Mucosa of stomach (tissue), 1 donor: ENCODE measurements around the gene BRD7.

Experiments used
- H3K27me3 ChIP-seq: one replicate; pipeline ENCODE4 v1.7.0; 2013; ENCODE audit warnings: mild to moderate bottlenecking, low read length; ENCODE audit not compliant: control insufficient read depth, insufficient read depth
- H3K36me3 ChIP-seq: one replicate; pipeline ENCODE4 v1.7.0; 2013; ENCODE audit warnings: low read length; ENCODE audit not compliant: control insufficient read depth, insufficient read depth
- H3K4me1 ChIP-seq: one replicate; pipeline ENCODE4 v1.7.0; 2013; ENCODE audit warnings: mild to moderate bottlenecking, low read length; ENCODE audit not compliant: control insufficient read depth, insufficient read depth
- H3K4me3 ChIP-seq: one replicate; pipeline ENCODE4 v1.7.0; 2013; ENCODE audit warnings: low read length
- H3K9ac ChIP-seq: one replicate; pipeline ENCODE4 v1.7.0; 2013; ENCODE audit warnings: mild to moderate bottlenecking, low read length, moderate library complexity
- H3K9me3 ChIP-seq: one replicate; pipeline ENCODE4 v1.7.0; 2013; ENCODE audit warnings: mild to moderate bottlenecking, low read length, moderate library complexity; ENCODE audit not compliant: control insufficient read depth
- donor health status: Pancreatic carcinoma.

Gene BRD7

DNA sequence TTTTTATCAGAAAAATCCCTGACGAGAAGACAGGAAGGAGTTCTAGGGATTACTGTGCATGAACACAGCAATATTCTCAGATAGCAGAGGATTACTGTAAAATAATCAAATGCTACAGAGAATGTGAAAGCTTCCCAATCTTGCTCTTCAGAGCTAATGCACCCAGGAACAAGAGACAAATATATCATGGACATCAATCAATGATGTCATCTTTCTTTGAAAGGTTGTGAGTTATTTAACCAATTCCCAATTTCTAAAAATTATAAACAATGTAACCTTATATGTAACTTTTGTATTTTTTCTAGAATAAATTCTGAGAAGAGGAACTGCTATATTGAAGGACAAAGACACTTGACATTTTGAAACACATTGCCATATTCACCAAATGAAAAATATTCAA lies 46.5 kb downstream of the BRD7 start:
- Histone ChIP-seq H3K36me3 (peaks cover 7% of the 10 kb centered on the region), H3K4me3 (no peak overlapping the region), H3K27me3 (no peaks in the 10 kb centered on the region), H3K9me3 (no peaks in the 10 kb centered on the region), H3K4me1 (no peaks in the 10 kb centered on the region), H3K9ac (no peak overlapping the region)

DNA sequence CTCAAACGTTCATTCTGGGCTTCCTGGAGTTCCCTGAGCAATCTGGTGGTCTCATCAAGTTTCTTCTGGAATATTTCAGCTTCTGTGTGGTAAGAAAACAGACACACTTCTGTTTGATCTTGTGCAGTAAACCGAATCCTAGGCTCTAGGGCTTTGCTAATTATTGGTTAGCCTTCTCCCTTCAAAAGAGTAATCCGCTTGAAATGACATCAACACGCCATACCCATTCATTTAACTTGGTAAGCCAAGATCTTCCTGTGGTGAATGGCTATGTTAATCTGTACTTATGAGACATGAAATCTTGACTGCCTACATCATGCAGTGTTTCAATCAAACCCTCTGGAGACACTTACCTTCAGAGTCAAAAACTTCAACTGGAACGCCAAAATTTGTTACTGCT lies 48.5 kb downstream of the BRD7 start:
- Histone ChIP-seq H3K9ac (no peak overlapping the region), H3K27me3 (no peaks in the 10 kb centered on the region), H3K4me3 (no peak overlapping the region), H3K36me3 (peaks cover 12% of the 10 kb centered on the region), H3K4me1 (no peaks in the 10 kb centered on the region), H3K9me3 (no peaks in the 10 kb centered on the region)

DNA sequence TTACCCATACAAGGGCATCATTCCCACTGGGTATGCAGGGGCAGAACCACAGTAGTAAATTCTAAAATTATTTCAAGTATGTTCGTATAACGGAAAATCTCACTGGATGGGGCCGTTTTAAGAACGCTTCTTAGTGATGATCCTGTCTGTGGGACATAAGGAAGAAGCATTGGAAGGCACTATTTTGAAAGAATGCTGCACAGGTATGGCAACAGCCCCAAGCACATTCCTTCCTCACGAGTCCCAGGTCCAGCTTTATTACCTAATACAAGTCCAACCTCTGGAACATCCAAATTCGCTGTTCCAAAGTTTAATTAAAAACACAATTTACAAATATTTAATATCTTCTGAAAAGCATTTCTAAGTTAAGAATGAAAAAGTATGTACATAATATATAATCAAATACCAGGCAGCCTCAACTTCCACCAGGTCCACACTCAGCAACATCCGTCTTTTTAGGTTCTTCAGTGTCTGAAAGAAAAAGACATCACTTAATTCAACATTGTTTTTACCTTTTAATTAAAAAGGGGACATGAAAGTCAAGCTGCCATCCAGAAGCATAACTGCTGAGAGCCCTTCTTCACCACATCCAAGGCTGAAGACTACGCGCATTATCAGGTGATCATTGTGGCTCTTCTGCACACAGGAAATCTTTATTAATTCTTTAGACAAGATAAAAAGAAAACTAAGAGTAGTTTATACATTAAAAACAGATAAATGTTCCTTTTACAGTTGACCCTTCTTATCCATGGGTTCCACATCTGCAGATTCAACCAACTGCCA lies 49.8 kb downstream of the BRD7 start:
- no peaks in the 10 kb centered on the region for H3K4me1 ChIP-seq
- no peaks in the 10 kb centered on the region for H3K27me3 ChIP-seq
- H3K4me3 ChIP-seq, result no peak overlapping the region
- no peak overlapping the region for H3K9ac ChIP-seq
- H3K36me3 ChIP-seq, result peaks cover 18% of the 10 kb centered on the region
- H3K9me3 ChIP-seq, result no peaks in the 10 kb centered on the region

DNA sequence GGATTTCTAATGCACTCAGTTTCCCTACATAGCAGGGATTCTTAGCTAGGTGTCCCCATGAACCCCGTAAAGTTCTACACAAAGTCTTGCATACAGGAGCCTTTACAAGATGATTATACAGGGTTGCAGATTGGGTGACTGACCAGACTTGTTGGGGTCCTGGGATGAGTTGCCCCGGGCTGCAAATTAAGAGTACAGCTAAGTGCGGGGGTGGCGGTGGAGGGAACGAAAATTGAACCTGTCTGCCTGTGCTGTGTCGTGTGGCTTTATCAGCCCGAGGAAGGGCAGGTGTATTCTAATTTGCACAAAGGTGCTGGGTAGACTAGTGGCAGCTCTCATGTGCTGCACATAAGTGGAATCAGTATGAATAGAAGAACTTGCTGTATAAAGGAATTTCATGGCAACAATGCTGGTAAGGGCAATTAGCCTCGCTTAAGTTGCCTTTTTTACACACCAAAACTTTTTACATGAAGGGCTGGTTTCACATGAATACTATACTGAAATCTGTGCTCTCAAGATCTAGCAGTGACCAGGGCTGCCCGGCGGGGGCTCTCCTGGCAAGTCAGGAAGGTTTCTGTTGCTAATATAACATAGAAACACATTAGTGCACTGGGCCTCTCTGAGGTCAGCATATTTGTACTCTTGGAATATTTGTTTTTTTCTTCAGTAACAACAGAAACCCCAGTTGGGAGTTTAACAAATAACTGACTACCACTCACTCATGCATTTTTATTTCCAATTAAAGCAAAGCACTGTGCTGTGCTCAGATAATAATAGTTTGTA lies 51.7 kb downstream of the BRD7 start:
- H3K36me3 ChIP-seq, result peaks cover 18% of the 10 kb centered on the region

DNA sequence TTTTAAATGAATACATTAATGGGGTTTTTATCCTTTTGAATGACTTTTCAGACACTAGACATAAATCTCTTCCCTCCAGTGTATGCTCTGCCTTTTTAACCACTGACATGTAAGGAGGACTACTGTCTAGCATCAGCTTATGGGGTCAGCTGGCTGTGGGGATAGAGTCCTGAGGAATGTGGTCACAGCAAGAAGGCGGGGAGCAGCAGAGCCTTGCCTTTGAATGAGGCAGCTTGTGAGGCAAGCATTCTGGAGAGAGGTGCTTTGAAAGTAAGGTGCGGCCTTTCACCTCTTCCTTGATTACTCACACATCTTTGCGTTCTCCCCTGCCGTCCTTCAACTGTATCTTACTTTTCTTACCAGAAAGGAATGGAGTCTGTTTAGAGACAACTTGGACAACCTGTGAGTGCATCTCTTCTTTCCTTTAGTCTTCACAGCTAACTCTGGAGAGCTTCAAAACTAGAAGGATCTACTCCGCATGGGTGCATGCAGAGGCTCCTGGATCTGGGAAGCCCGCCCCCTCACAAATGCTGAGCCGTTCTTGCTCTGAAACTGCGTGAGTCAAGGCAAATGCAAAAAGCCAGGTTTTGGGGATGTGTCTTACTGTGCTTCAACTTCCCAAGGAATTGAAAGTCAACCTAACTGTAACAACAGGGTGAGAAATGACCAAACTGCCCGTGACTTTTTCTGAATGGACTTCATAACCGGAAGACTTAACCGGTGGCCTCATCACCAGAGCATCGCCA lies 52.5 kb downstream of the BRD7 start:
- no peak overlapping the region for H3K9ac ChIP-seq
- no peaks in the 10 kb centered on the region for H3K4me1 ChIP-seq
- peaks cover 18% of the 10 kb centered on the region for H3K36me3 ChIP-seq
- H3K4me3 ChIP-seq, result no peak overlapping the region
- no peaks in the 10 kb centered on the region for H3K27me3 ChIP-seq
- H3K9me3 ChIP-seq, result no peaks in the 10 kb centered on the region

More for the DNA sequence above, 51.7 kb downstream of the BRD7 start:
- H3K9ac ChIP-seq, result no peak overlapping the region
- no peaks in the 10 kb centered on the region for H3K4me1 ChIP-seq
- no peaks in the 10 kb centered on the region for H3K9me3 ChIP-seq
- H3K4me3 ChIP-seq, result no peak overlapping the region
- H3K27me3 ChIP-seq, result no peaks in the 10 kb centered on the region

DNA sequence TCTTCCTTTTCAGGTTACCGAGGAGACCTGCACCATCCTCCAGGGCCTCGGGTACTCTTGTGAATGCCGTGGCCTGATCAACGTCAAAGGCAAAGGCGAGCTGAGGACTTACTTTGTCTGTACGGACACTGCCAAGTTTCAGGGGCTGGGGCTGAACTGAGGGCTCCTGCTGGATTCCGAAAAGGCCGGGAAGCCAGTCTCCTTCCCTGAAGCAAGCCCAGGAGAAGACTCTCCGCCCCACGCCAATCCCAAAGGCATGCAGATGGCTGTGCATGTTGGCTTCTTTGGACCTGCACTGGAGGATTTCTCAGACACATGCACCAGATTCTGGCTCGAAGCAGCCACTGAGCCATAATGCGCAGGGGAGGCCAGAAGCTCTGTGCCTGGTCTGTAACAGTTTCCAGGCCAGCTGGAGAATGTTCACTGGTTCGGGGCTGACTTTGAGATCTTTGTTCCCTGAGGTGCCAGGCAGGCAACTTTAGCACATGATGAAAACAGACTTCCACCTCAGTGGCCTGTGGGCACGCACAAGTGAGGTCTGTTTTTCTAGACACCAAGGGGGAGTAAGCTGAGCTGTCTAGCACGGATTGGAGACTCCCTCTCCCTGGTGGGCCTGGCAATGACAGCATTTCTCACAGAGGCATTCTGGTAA lies 53.3 kb downstream of the BRD7 start:
- no peak overlapping the region for H3K4me3 ChIP-seq
- no peaks in the 10 kb centered on the region for H3K4me1 ChIP-seq
- H3K36me3 ChIP-seq, result peaks cover 17% of the 10 kb centered on the region
- no peaks in the 10 kb centered on the region for H3K27me3 ChIP-seq
- H3K9ac ChIP-seq, result no peak overlapping the region
- H3K9me3 ChIP-seq, result no peaks in the 10 kb centered on the region

DNA sequence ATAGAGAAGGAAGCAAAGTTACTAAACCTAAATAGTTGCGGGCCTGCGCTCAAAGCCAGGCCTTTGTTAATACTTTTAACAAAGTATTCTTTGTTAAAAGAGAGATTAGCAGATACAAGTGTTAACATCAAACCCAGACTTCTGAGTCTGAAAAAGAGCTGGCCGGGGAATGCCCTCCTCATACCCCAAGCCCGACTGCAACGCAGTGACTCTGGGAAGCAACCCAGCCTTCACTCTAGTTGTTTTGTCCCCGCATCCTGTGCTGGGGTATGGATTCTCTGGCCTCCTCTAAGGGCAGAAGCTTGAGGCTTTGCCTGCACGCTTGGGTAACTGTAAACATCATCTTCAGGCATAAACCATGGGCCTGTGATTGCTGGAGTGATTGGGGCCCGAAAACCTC lies 54.1 kb downstream of the BRD7 start:
- peaks cover 11% of the 10 kb centered on the region for H3K36me3 ChIP-seq

DNA sequence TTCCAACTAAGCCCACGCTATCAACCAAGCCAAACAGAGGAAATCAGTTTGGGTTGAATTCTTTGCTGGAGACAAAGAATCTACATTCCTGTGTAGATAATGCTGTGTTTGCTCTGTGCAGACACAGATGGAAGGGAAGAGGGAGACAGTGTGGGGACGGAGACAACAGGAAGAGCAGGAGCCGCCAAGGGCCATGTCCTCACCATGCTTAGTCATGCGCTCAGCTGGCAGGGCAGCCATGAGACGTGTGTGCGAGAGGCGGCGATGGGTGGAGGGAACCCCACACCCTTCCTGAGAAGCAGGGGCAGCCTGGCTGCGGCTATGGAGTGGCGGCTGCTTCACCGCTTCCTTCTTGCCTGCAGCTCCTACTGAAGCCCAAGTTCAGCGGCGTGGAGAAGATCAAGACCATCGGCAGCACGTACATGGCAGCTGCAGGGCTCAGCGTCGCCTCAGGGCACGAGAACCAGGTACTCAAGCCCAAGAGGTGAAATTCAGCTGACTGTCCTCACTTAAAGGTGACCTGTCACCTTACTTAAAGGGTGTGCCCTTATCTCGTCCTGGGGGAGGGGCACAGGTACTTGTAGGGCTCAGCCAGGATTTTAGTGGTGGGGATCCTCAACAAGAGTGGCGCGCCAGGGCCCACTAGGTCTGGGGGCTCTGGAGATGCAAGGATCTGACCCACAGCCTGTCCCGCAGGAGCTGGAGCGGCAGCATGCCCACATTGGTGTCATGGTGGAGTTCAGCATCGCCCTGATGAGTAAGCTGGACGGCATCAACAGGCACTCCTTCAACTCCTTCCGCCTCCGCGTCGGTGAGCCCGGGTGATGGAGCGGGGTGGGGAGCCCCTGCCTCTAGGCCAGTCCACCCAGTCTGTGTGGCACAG lies 55.0 kb downstream of the BRD7 start:
- H3K9ac ChIP-seq, result no peak overlapping the region
- H3K27me3 ChIP-seq, result no peaks in the 10 kb centered on the region
- no peaks in the 10 kb centered on the region for H3K4me1 ChIP-seq
- peaks cover 11% of the 10 kb centered on the region for H3K36me3 ChIP-seq
- no peak overlapping the region for H3K4me3 ChIP-seq
- no peaks in the 10 kb centered on the region for H3K9me3 ChIP-seq

More for the DNA sequence above, 54.1 kb downstream of the BRD7 start:
- Histone ChIP-seq H3K9ac (no peak overlapping the region), H3K4me3 (no peak overlapping the region), H3K9me3 (no peaks in the 10 kb centered on the region), H3K4me1 (no peaks in the 10 kb centered on the region), H3K27me3 (no peaks in the 10 kb centered on the region)

DNA sequence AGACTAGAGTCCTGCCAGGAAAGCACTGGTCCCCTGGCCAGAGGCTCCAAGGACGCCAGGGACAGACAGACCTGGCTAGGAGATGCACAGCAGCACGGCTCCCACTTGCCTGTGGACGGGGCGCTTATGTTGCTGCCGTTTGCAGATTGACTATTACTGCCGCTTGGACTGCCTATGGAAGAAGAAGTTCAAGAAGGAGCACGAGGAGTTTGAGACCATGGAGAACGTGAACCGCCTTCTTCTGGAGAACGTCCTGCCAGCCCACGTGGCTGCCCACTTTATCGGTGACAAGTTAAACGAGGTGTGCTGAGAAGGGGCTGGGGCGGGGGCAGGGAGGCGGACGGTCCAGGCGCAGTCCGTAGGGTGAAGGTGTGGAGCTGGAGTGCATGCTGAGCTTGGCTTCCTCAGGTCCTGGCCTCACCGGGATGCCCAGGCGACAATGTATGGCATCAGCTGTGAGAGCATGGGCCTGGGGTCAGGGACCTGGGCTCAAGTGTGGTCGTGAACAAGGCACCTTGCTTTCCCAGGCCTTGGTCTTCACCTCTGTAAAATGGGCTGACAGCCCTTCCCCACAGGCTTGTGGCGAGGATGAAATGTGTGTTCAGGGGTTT lies 56.8 kb downstream of the BRD7 start:
- H3K4me1 ChIP-seq, result no peaks in the 10 kb centered on the region
- H3K36me3 ChIP-seq, result peaks cover 11% of the 10 kb centered on the region
- H3K27me3 ChIP-seq, result no peaks in the 10 kb centered on the region
- H3K9me3 ChIP-seq, result no peaks in the 10 kb centered on the region
- H3K9ac ChIP-seq, result no peak overlapping the region
- no peak overlapping the region for H3K4me3 ChIP-seq

DNA sequence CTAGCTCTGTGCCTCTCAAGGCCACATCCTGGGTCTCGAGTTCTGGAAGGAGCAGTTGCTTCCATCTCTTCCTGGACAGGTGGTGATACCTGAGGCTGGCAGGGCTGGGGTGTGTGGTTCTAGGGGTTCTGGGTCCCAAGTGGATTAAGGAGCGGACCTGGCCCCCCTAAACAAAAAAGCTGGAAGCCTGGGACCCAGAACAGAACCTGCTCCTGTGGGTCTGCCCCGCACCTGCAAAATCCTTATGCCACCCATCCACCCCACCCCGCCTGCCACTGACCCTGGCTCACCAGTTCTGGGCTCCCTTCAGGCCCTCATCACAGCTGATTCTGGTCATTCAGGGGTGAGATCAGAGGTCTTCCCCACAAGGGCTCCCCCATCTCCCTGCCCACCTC lies 57.7 kb downstream of the BRD7 start:
- Histone ChIP-seq H3K9me3 (no peaks in the 10 kb centered on the region), H3K27me3 (no peaks in the 10 kb centered on the region), H3K4me1 (no peaks in the 10 kb centered on the region), H3K4me3 (no peak overlapping the region), H3K9ac (no peak overlapping the region), H3K36me3 (peaks cover 11% of the 10 kb centered on the region)
